Coronary artery (tissue), 2 donors: ENCODE data around the gene PTPRD.

Experiments used
- DNase-seq: peaks from one replicate; pipeline ENCODE4 v3.0.0-alpha.2; 2017; ENCODE audit warnings: low spot score
- H3K27ac ChIP-seq, 2 donors: fragments of 200-600 bp; sonication (generic); one replicate each; pipeline ENCODE4 v1.5.1; 2016 to 2019
- H3K4me3 ChIP-seq: fragments of 200-600 bp; sonication (generic); 2 replicates; pipeline ENCODE4 v1.5.1; 2016; ENCODE audit warnings: mild to moderate bottlenecking, moderate library complexity
- TF ChIP-seq, protein P1 (sequence below): fragments of 200-600 bp; sonication (generic); IDR thresholded peaks from one replicate; pipeline ENCODE4 v1.5.1; 2019; ENCODE audit warnings: antibody characterized with exemption

PTPRD gene

DNA sequence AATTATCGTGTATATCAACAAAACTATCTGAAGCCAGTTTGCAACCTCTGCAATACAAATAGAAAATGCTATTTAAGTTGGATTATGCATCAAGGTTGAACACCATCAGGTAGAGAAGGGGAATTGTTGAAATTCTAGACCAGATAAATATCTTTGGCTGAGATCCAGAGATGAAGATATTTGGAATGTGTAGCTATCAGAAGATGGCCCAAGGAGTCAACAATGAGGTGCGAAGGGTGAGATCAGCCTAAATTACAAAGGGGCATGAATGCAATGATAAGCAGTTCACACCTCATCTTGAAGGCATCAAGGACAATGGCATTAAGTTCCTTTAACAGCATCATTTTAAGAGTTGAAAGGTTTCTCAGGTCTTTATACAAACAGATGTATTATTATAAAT lies 2241.1 kb downstream of the PTPRD start:
- DNase-seq = no peak
- H3K4me3 ChIP-seq = no peak overlapping the region
- no peak overlapping the region for H3K27ac ChIP-seq
- TF ChIP-seq, protein P1, sequence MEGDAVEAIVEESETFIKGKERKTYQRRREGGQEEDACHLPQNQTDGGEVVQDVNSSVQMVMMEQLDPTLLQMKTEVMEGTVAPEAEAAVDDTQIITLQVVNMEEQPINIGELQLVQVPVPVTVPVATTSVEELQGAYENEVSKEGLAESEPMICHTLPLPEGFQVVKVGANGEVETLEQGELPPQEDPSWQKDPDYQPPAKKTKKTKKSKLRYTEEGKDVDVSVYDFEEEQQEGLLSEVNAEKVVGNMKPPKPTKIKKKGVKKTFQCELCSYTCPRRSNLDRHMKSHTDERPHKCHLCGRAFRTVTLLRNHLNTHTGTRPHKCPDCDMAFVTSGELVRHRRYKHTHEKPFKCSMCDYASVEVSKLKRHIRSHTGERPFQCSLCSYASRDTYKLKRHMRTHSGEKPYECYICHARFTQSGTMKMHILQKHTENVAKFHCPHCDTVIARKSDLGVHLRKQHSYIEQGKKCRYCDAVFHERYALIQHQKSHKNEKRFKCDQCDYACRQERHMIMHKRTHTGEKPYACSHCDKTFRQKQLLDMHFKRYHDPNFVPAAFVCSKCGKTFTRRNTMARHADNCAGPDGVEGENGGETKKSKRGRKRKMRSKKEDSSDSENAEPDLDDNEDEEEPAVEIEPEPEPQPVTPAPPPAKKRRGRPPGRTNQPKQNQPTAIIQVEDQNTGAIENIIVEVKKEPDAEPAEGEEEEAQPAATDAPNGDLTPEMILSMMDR = no peak

- H3K27ac ChIP-seq = no peak overlapping the region
- H3K4me3 ChIP-seq = no peak overlapping the region
- DNase-seq = no peak
- TF ChIP-seq, protein P1 = no peak
Observed at GRCh38 chr9:8366161-8366926, 2246.5 kb downstream of the PTPRD start.

GRCh38 chr9:8365466-8366160 lies 2247.2 kb downstream of the PTPRD start:
- no peak overlapping the region for H3K4me3 ChIP-seq
- TF ChIP-seq, protein P1 = no peak
- no peak overlapping the region for H3K27ac ChIP-seq
- no peak for DNase-seq

GRCh38 chr9:8365029-8365428 lies 2247.8 kb downstream of the PTPRD start:
- TF ChIP-seq, protein P1 = no peak
- no peak for DNase-seq
- Histone ChIP-seq H3K4me3 (no peak overlapping the region), H3K27ac (no peak overlapping the region)

- DNase-seq = no peak
- no peak overlapping the region for H3K4me3 ChIP-seq
- no peak overlapping the region for H3K27ac ChIP-seq
- TF ChIP-seq, protein P1 = no peak
Observed at GRCh38 chr9:8364026-8364752, 2248.6 kb downstream of the PTPRD start.

- DNase-seq = no peak
- TF ChIP-seq, protein P1 = no peak
Observed at GRCh38 chr9:8362250-8362649, 2250.6 kb downstream of the PTPRD start.

More at GRCh38 chr9:8362250-8362649, 2250.6 kb downstream of the PTPRD start:
- no peak overlapping the region for H3K27ac ChIP-seq
- H3K4me3 ChIP-seq = no peak overlapping the region
